Kidney (tissue), 14 donors: ENCODE data around the gene PLEKHM1. TPM values are rescaled to one million over a fixed set of nuclear protein-coding genes. Genes with fewer than 3 reads are reported as not detected.

Source experiments
- DNase-seq, 5 donors: peaks; one replicate each; pipeline ENCODE4 v3.0.0-alpha.2; 2013 to 2020
- FAIRE-seq: peaks from 2 replicates; lab custom pipeline; 2012; peaks lifted over from hg19 to GRCh38; lab: Jason Lieb, UNC
- H3K27ac ChIP-seq, 2 donors: one replicate each; pipeline ENCODE4 v1.7.0; 2013; ENCODE audit warnings: low read depth in 2 of 2, low read length in 2 of 2, inconsistent platforms in 1 of 2
- H3K27me3 ChIP-seq: one replicate; pipeline ENCODE4 v1.7.1; 2013; ENCODE audit warnings: low read length, inconsistent platforms; ENCODE audit not compliant: control insufficient read depth, insufficient read depth
- H3K36me3 ChIP-seq, 3 donors: one replicate each; pipeline versions ENCODE4 v1.7.0 to v1.7.1; 2013; ENCODE audit warnings: low read length in 3 of 3, control low read depth in 1 of 3, inconsistent platforms in 1 of 3; ENCODE audit not compliant: insufficient read depth in 3 of 3, control insufficient read depth in 2 of 3
- H3K4me1 ChIP-seq, 3 donors: one replicate each; pipeline versions ENCODE4 v1.7.0 to v1.7.1; 2013; ENCODE audit warnings: low read length in 3 of 3, inconsistent platforms in 1 of 3, low read depth in 1 of 3; ENCODE audit not compliant: control insufficient read depth in 2 of 3, insufficient read depth in 2 of 3
- H3K4me3 ChIP-seq, 3 donors: one replicate each; pipeline versions ENCODE4 v1.7.0 to v1.8.1; 2013; ENCODE audit warnings: low read length in 3 of 3, control low read depth in 1 of 3, inconsistent platforms in 1 of 3
- H3K9ac ChIP-seq, 3 donors: one replicate each; pipeline versions ENCODE4 v1.7.0 to v1.7.1; 2013; ENCODE audit warnings: low read length in 3 of 3, control low read depth in 1 of 3, inconsistent platforms in 1 of 3
- H3K9me3 ChIP-seq, 3 donors: one replicate each; pipeline versions ENCODE4 v1.7.0 to v1.7.1; 2013; ENCODE audit warnings: low read length in 3 of 3, control low read depth in 1 of 3, inconsistent platforms in 1 of 3; ENCODE audit not compliant: control insufficient read depth in 2 of 3, insufficient read depth in 1 of 3
- intact Hi-C: fragments of 100-400 bp; cut with DNase I; formaldehyde crosslinking; loops from one replicate; pipeline ENCODE4 v1.11.1; 2022
- polyA plus RNA-seq: library from polyadenylated mRNA; stranded (reverse); fragments of 350-450 nt; fragmentation: Illumina TruSeq; extraction: RNeasy Lipid Tissue Mini Kit (QIAGEN cat#74804); gene quantifications from one replicate; pipeline ENCODE4 v1.2.3, GENCODE V29; 2014; ENCODE audit warnings: low read depth, low replicate concordance; ENCODE audit not compliant: insufficient read depth
- total RNA-seq: library from RNA; stranded (reverse); fragmentation: NEBNext Ultra II Directional; extraction: Animal tissue kit (Norgen Biotek cat#: 25700); gene quantifications from one replicate; pipeline ENCODE4 v1.2.1, GENCODE V29; 2021
- TF ChIP-seq, protein P1 (sequence below): IDR thresholded peaks from 3 replicates; pipeline ENCODE4 v1.5.1; 2012; ENCODE audit warnings: mild to moderate bottlenecking, moderate library complexity, borderline replicate concordance; ENCODE audit not compliant: insufficient read depth; ENCODE audit errors: extremely low read depth
- donor health status: control.
- donor health status: control.
- donor health status: control.
- donor health status: control.
- donor health status: control.
- donor health status: DM: yes; HTN: yes; CAD: no.
- donor health status: Normal renal cell carcinoma (clear cell type).

PLEKHM1 gene
- total and polyA plus RNA-seq, 2 donors from 2014 or later, result 13.3 to 46.6 TPM

DNA sequence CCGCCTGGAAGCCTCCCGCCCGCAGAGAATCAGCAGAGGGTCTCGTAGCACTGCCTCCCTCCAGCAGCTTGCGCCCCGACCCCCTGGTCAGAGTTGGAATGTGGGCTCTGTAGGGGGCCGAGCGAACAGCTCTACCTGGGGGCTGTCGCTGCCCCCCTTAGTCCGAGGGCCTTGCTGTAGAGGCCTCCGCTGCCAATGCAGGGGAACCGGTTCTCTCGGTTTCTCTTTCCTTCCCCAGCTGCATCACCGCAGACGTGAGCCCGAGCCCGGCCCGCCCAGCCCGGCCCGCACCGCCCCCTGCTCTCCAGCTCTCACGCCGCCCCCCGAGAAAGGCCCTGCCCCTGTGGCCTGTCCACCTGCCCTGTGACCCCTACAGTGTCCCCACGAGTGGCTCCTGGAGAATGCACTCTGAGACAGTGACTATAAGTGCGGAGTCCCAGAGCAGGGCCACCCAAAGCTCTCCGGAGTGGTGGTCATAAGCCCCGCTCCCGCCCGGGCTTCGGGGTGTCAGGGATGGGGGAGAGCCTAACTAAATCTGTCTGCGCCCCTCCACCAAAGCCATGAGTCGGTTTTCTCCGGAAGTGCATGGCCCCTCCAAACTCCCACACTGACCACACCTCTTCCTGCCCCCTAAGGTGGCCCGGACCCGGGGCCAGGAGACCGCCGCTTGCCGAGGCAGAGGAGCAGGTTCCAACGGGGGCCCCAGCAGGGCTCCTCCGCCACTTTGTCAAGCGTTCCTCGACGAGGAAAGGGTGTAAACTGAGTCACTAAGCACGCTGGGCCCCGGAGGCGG is 59.6 kb downstream of the PLEKHM1 start:
- intact Hi-C loops, result no loop called here
- TF ChIP-seq, protein P1, sequence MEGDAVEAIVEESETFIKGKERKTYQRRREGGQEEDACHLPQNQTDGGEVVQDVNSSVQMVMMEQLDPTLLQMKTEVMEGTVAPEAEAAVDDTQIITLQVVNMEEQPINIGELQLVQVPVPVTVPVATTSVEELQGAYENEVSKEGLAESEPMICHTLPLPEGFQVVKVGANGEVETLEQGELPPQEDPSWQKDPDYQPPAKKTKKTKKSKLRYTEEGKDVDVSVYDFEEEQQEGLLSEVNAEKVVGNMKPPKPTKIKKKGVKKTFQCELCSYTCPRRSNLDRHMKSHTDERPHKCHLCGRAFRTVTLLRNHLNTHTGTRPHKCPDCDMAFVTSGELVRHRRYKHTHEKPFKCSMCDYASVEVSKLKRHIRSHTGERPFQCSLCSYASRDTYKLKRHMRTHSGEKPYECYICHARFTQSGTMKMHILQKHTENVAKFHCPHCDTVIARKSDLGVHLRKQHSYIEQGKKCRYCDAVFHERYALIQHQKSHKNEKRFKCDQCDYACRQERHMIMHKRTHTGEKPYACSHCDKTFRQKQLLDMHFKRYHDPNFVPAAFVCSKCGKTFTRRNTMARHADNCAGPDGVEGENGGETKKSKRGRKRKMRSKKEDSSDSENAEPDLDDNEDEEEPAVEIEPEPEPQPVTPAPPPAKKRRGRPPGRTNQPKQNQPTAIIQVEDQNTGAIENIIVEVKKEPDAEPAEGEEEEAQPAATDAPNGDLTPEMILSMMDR, result no peak
- H3K9ac ChIP-seq, result no peak overlapping the region
- no peaks in the 10 kb centered on the region for H3K9me3 ChIP-seq
- DNase-seq (peak; percentile 74 to 87 (median 80)), FAIRE-seq (no peak)
- peaks cover 0 to 15% (median 6%) of the 10 kb centered on the region in 3 donors for H3K4me1 ChIP-seq
- peak overlapping the region in 1 of 3 donors; percentile 39 for H3K4me3 ChIP-seq
- peaks cover 14% of the 10 kb centered on the region for H3K27me3 ChIP-seq
- peaks cover 0 to 2% (median 0%) of the 10 kb centered on the region in 3 donors for H3K36me3 ChIP-seq
- H3K27ac ChIP-seq, result no peak overlapping the region

DNA sequence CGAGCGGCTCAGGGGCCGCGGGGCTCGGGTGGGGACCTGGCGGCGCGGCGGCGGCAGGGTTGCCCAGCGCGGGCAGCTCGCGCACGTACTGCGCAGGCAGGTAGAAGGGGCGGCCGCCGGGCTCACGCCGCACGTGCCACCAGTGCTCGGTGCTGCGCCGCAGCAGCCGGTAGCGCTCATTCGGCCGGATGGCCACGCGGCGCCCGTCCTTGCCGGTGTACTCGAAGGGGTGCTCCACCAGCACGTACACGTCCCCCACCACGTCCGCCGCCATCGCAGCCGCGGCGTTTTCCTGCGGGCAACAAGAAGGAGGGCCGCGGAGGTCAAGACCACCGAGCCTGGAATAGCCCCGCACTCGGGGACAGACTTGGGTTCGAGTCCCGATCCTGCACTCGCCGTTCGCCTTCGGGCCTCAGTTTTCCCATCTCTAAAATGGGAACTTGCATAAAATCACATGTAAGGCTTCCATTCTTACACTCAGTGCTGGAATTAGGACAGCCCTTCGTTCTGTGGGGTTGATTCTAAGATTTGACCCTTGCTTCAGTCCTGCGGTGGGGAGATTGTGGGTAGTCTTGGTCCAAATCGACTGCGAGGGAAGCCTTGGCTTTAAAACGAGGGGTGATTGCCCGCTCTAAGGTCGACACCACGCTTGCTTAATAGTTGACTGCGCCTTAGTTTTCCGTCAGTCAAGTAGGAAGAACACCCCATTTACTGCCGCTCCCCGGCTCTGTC is 60.3 kb downstream of the PLEKHM1 start:
- Histone ChIP-seq H3K27ac (no peak overlapping the region), H3K9me3 (no peaks in the 10 kb centered on the region), H3K4me3 (peak overlapping the region in 1 of 3 donors; percentile 39), H3K9ac (no peak overlapping the region), H3K27me3 (peaks cover 14% of the 10 kb centered on the region), H3K36me3 (no peaks in the 10 kb centered on the region), H3K4me1 (peaks cover 0 to 15% (median 6%) of the 10 kb centered on the region in 3 donors)
- TF ChIP-seq, protein P1, result no peak
- FAIRE-seq, result no peak
- intact Hi-C loops, result no loop called here
- DNase-seq, result peak in 1 of 5 donors; percentile 72

DNA sequence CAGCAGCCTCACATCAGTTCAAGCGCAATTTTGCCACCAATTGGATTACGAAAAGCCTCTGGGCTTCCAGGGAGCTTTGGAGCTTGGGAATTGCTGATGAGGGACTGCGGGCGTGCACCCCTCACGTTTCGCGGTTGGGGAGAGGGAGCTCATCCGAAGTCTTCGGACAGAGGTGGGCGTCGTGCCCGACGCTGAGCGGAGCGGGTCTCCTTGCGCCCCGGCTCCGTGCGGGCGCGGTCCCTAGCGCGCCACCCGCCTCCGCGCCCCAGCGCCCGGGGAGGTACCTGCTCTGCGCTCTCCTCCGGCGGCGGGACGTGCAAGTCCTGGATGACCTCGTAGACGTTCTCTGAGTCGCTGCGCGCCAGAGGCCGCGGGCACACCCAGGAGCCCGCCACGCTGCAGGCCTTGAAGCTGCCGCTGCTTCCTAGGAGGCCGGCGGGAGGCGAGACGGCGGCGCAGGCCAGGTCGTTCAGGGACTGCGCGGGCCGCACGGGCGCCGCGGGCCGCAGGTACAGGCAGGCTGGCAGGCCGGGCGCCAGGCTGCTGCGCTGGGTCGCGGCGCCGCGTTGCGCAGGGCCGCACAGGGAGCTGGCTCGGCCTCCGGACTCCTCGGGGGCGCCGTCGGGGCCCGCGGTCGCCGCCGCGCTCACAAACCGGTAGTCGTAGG is 61.0 kb downstream of the PLEKHM1 start:
- Histone ChIP-seq H3K4me3 (no peak overlapping the region), H3K9ac (no peak overlapping the region), H3K27ac (no peak overlapping the region), H3K4me1 (peaks cover 0 to 15% (median 6%) of the 10 kb centered on the region in 3 donors), H3K27me3 (peaks cover 14% of the 10 kb centered on the region), H3K9me3 (no peaks in the 10 kb centered on the region), H3K36me3 (no peaks in the 10 kb centered on the region)
- intact Hi-C loops, result no loop called here
- TF ChIP-seq, protein P1, result no peak
- peak in 4 of 5 donors; percentile 40 to 80 (median 44) for DNase-seq
- no peak for FAIRE-seq
